NB4 (cell line): Measurements from ENCODE around the gene AGAP2.

Source experiments
- DNase-seq: peaks from one replicate; pipeline ENCODE4 v3.0.0; 2010; ENCODE audit warnings: low read depth
- H3K4me3 ChIP-seq: one replicate; pipeline ENCODE4 v1.5.1; 2011; ENCODE audit warnings: mild to moderate bottlenecking, low read depth, low read length, moderate library complexity
- MAX ChIP-seq: IDR thresholded peaks from 2 replicates; pipeline ENCODE4 v1.6.1; 2011; ENCODE audit warnings: low read depth, low read length
- MYC ChIP-seq: IDR thresholded peaks from 2 replicates; pipeline ENCODE4 v1.6.1; 2011; ENCODE audit warnings: low read depth, low read length
- POLR2A ChIP-seq: IDR thresholded peaks from 2 replicates; pipeline ENCODE4 v1.6.1; 2011; ENCODE audit warnings: mild to moderate bottlenecking; ENCODE audit not compliant: insufficient read length; ENCODE audit errors: extremely low read depth
- TF ChIP-seq, protein P1 (sequence below): IDR thresholded peaks from one replicate; pipeline ENCODE4 v1.5.1; 2012; ENCODE audit warnings: low read depth, low read length

Gene AGAP2

GRCh38 chr12:57727758-57728395, 10.7 kb downstream of the AGAP2 start:
- DNase-seq, result no peak
- no peak overlapping the region for H3K4me3 ChIP-seq
- no peak for TF ChIP-seq POLR2A
- TF ChIP-seq MAX, result no peak
- TF ChIP-seq, protein P1, sequence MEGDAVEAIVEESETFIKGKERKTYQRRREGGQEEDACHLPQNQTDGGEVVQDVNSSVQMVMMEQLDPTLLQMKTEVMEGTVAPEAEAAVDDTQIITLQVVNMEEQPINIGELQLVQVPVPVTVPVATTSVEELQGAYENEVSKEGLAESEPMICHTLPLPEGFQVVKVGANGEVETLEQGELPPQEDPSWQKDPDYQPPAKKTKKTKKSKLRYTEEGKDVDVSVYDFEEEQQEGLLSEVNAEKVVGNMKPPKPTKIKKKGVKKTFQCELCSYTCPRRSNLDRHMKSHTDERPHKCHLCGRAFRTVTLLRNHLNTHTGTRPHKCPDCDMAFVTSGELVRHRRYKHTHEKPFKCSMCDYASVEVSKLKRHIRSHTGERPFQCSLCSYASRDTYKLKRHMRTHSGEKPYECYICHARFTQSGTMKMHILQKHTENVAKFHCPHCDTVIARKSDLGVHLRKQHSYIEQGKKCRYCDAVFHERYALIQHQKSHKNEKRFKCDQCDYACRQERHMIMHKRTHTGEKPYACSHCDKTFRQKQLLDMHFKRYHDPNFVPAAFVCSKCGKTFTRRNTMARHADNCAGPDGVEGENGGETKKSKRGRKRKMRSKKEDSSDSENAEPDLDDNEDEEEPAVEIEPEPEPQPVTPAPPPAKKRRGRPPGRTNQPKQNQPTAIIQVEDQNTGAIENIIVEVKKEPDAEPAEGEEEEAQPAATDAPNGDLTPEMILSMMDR, result no peak
- TF ChIP-seq MYC, result no peak

GRCh38 chr12:57726884-57727757, 11.4 kb downstream of the AGAP2 start:
- no peak for DNase-seq
- no peak overlapping the region for H3K4me3 ChIP-seq
- TF ChIP-seq, protein P1, result no peak
- TF ChIP-seq MAX (no peak), MYC (no peak), POLR2A (no peak)

GRCh38 chr12:57726151-57726883, 12.2 kb downstream of the AGAP2 start:
- TF ChIP-seq POLR2A, result no peak
- TF ChIP-seq, protein P1, result peak; percentile 30
- DNase-seq, result no peak
- no peak overlapping the region for H3K4me3 ChIP-seq

DNA sequence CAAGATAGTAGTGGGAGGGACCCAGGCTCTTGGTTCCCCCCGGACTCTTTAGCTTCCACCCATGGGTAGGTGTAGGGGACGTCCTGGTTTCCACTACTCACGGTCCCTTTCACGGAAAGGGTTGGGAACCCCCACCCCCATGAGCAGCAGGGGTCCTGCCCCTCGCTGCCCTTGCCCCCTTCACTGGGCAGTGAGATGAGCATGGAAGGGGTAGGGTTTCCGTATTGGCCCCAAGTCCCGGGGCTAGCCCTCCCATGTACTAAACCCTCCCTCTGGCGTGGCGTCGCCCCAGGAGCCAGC, 12.7 kb downstream of the AGAP2 start:
- no peak overlapping the region for H3K4me3 ChIP-seq
- no peak for DNase-seq
- TF ChIP-seq POLR2A (no peak), MAX (no peak), MYC (no peak)
- TF ChIP-seq, protein P1, result no peak

DNA sequence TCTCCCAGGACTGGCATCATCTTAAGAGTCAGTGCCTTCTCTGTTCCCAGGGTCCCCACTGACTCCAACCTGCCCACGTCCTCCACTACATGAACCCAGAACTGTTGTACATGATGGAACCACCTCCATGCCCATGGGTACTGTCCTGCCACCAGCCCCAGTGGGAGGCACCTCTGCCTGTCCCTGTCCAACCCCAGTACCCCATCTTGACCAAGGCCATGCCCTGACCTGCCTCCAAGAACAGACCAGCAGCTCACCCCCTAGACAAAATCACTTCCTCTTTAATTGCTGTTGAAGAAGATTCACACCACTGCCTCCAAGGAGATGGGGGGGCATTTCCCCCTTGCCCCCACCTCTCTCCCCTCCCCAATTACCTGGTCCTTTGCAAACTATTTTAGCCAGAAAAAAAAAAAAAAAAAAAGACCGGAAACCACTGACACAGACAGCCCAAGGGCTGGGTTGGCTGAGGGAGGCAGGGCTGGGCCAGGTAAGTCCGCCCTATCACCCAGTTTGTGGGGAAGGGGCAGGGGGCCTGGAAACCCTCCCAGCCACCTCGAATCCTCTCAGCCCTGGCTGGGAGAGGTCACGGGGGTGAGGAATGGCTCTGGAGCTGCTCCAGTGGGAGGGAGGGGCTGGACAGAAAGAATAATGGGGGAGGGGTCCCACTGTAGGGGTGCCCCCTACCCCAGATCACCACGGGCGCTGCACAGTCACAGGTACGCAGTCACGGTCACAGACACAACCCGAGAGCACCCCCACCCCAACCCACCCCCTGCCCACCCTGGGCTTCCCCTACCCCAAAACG, 13.4 kb downstream of the AGAP2 start:
- TF ChIP-seq MYC (no peak), MAX (no peak), POLR2A (no peak)
- TF ChIP-seq, protein P1, result no peak
- DNase-seq, result no peak
- no peak overlapping the region for H3K4me3 ChIP-seq
